Peyer's patch (tissue), 4 donors: Measurements from ENCODE around the gene GPR34. TPM values are rescaled to one million over a fixed set of nuclear protein-coding genes. Genes with fewer than 3 reads are reported as not detected.
A peak's percentile ranks its signal among the peaks of the same experiment; 100 is the strongest.
"Not testable (repeated sequence)": the region's sequence is repeated elsewhere in the genome, so short reads cannot be mapped to it uniquely, and the experiment has no call there.

Experiments used
- DNase-seq, 3 donors: peaks; one replicate each; pipeline ENCODE4 v3.0.0-alpha.2; 2017 to 2019
- H3K27ac ChIP-seq, 4 donors: fragments of 200-600 bp; sonication (generic); one replicate each; pipeline ENCODE4 v1.5.1; 2016 to 2019
- H3K27me3 ChIP-seq, 2 donors: fragments of 200-600 bp; sonication (generic); one replicate each; pipeline ENCODE4 v1.5.1; 2019
- H3K36me3 ChIP-seq, 3 donors: fragments of 200-600 bp; sonication (generic); one replicate each; pipeline ENCODE4 v1.5.1; 2016 to 2019
- H3K4me1 ChIP-seq, 4 donors: fragments of 200-600 bp; sonication (generic); one replicate each; pipeline ENCODE4 v1.5.1; 2016 to 2019
- H3K4me3 ChIP-seq, 4 donors: fragments of 200-600 bp; sonication (generic); 1 replicate in 3 of 4; 2 replicates in 1 of 4; pipeline ENCODE4 v1.5.1; 2016 to 2019; ENCODE audit warnings: mild to moderate bottlenecking in 1 of 4
- H3K9me3 ChIP-seq, 4 donors: fragments of 200-600 bp; sonication (generic); one replicate each; pipeline ENCODE4 v1.5.1; 2016 to 2019; ENCODE audit warnings: mild to moderate bottlenecking in 1 of 4
- POLR2A ChIP-seq, 2 donors: fragments of 450-650 bp; IDR thresholded peaks; one replicate each; pipeline ENCODE4 v1.5.1; 2017; ENCODE audit warnings: antibody characterized with exemption in 2 of 2, mild to moderate bottlenecking in 2 of 2, moderate library complexity in 2 of 2
- total RNA-seq, 4 donors: library from RNA; depleted of rRNA; stranded (reverse); fragments of >200 nt; gene quantifications; one replicate each; pipeline ENCODE4 v1.1.0, GENCODE V29; 2016
- TF ChIP-seq, protein P1 (sequence below), 6 experiments: fragments of 450-650 bp in 4 of 6; fragments of 200-600 bp in 2 of 6; sonication (generic) in 1 of 6; IDR thresholded peaks; one replicate each; pipeline ENCODE4 v1.5.1; 2017 to 2019; ENCODE audit warnings: antibody characterized with exemption in 6 of 6, mild to moderate bottlenecking in 3 of 6, moderate library complexity in 1 of 6

GPR34 gene
- total RNA-seq, 4 donors from 2014 or later: 1.5 to 21.5 (median 3.7) TPM

GRCh38 chrX:41711021-41711667 lies 22.4 kb downstream of the GPR34 start:
- H3K27ac ChIP-seq: no peak overlapping the region
- H3K27me3 ChIP-seq: no peaks in the 10 kb centered on the region
- no peaks in the 10 kb centered on the region for H3K4me1 ChIP-seq
- no peaks in the 10 kb centered on the region for H3K9me3 ChIP-seq
- no peak overlapping the region for H3K4me3 ChIP-seq
- TF ChIP-seq, protein P1, sequence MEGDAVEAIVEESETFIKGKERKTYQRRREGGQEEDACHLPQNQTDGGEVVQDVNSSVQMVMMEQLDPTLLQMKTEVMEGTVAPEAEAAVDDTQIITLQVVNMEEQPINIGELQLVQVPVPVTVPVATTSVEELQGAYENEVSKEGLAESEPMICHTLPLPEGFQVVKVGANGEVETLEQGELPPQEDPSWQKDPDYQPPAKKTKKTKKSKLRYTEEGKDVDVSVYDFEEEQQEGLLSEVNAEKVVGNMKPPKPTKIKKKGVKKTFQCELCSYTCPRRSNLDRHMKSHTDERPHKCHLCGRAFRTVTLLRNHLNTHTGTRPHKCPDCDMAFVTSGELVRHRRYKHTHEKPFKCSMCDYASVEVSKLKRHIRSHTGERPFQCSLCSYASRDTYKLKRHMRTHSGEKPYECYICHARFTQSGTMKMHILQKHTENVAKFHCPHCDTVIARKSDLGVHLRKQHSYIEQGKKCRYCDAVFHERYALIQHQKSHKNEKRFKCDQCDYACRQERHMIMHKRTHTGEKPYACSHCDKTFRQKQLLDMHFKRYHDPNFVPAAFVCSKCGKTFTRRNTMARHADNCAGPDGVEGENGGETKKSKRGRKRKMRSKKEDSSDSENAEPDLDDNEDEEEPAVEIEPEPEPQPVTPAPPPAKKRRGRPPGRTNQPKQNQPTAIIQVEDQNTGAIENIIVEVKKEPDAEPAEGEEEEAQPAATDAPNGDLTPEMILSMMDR (IDR thresholded peaks at IDR 0.05): no peak
- TF ChIP-seq POLR2A (IDR thresholded peaks at IDR 0.05): no peak
- DNase-seq: no peak
- H3K36me3 ChIP-seq: no peaks in the 10 kb centered on the region

DNA sequence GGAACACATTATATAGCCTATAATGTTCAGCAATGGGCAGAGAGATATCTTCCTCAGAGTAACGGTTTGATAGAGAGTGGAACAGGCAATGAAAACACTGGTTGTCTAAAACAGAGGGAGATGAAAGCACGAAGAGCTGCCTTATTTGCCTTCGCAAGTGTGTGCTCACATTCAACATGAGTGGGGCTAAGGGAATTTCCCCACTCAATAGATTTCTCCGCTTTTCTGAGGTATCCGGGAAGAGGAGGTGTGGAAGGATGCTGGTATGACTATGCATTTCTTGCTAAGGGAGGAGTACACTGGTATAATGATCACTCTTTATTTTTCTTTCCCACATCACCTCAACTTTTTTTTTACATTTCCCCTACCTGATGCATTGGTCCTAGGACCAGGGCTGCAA lies 27.4 kb downstream of the GPR34 start:
- H3K4me1 ChIP-seq: no peaks in the 10 kb centered on the region
- no peak for DNase-seq
- no peak overlapping the region for H3K27ac ChIP-seq
- H3K4me3 ChIP-seq: no peak overlapping the region
- TF ChIP-seq, protein P1 (IDR thresholded peaks at IDR 0.05): no peak
- TF ChIP-seq POLR2A (IDR thresholded peaks at IDR 0.05): no peak
- H3K27me3 ChIP-seq: no peaks in the 10 kb centered on the region
- H3K9me3 ChIP-seq: no peaks in the 10 kb centered on the region
- H3K36me3 ChIP-seq: no peaks in the 10 kb centered on the region

GRCh38 chrX:41716767-41717473 lies 28.1 kb downstream of the GPR34 start:
- Histone ChIP-seq H3K9me3 (no peaks in the 10 kb centered on the region), H3K4me3 (no peak overlapping the region), H3K27ac (no peak overlapping the region), H3K27me3 (no peaks in the 10 kb centered on the region), H3K36me3 (no peaks in the 10 kb centered on the region), H3K4me1 (no peaks in the 10 kb centered on the region)
- DNase-seq: no peak
- TF ChIP-seq, protein P1 (IDR thresholded peaks at IDR 0.05): no peak
- TF ChIP-seq POLR2A (IDR thresholded peaks at IDR 0.05): no peak

GRCh38 chrX:41718481-41719235 lies 29.9 kb downstream of the GPR34 start:
- no peaks in the 10 kb centered on the region for H3K27me3 ChIP-seq
- DNase-seq: no peak
- no peaks in the 10 kb centered on the region for H3K4me1 ChIP-seq
- no peaks in the 10 kb centered on the region for H3K36me3 ChIP-seq
- no peak overlapping the region for H3K27ac ChIP-seq
- H3K9me3 ChIP-seq: no peaks in the 10 kb centered on the region
- no peak overlapping the region for H3K4me3 ChIP-seq
- TF ChIP-seq, protein P1 (IDR thresholded peaks at IDR 0.05): no peak
- no peak for TF ChIP-seq POLR2A (IDR thresholded peaks at IDR 0.05)

DNA sequence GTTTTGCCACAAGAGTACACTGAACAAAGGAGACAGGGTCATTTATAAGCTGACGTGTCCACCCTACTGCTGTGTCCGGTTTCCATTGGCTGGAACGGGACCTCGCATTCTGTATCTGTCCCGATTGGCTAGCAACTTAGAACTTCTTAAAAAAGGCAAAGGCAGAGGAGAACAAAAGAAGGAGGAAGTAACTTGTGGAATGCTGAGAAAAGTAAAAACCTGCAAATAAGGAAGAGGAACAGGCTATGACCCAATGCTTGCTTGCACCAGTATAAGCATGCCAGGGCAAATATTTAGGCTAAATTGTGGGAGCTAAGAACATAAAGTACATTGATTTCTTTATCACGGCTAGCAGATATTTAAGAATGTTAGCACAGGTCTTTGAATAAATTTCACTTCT lies 30.8 kb downstream of the GPR34 start:
- H3K9me3 ChIP-seq, DNase-seq, H3K36me3 ChIP-seq, H3K4me1 ChIP-seq, H3K27me3 ChIP-seq, H3K4me3 ChIP-seq: not testable (repeated sequence)
- peak overlapping the region in 2 of 4 donors; percentile 14 to 20 for H3K27ac ChIP-seq
